Activated naive CD4-positive, alpha-beta T cell (primary cell): ENCODE results near the gene ABCG4.
"Not testable (repeated sequence)": the region's sequence is repeated elsewhere in the genome, so short reads cannot be mapped to it uniquely, and the experiment has no call there.

Source experiments
- DNase-seq, 4 experiments: peaks; one replicate each; lab custom pipeline; 2025; lab: John Stamatoyannopoulos, UW

ABCG4 gene

GRCh38 chr11:119149018-119149785 is at the start of gene ABCG4:
Gene ABCG4 (plus strand): TSS chr11:119149052. CDS start chr11:119149966, 914 bp downstream.
- peak in 1 of 4 experiments; percentile 39 for DNase-seq

- DNase-seq: no peak
Observed at GRCh38 chr11:119099711-119100110, 49.1 kb upstream of the ABCG4 start.

- DNase-seq: no peak
Observed at GRCh38 chr11:119100246-119100970, 48.4 kb upstream of the ABCG4 start.

GRCh38 chr11:119100994-119101758 is 47.7 kb upstream of the ABCG4 start:
- DNase-seq: no peak

GRCh38 chr11:119101759-119102423 is 47.0 kb upstream of the ABCG4 start, which contains the start of gene DPAGT1:
Gene DPAGT1 (minus strand): TSS chr11:119101853. CDS start chr11:119101655, 198 bp downstream.
- peak; percentile 50 to 78 (median 64) for DNase-seq

- DNase-seq: not testable (repeated sequence)
Observed at GRCh38 chr11:119103161-119103664, 45.6 kb upstream of the ABCG4 start.

GRCh38 chr11:119103793-119104192 is 45.1 kb upstream of the ABCG4 start:
- no peak for DNase-seq

GRCh38 chr11:119106564-119107537 is 42.0 kb upstream of the ABCG4 start, which contains the start of gene C2CD2L:
Gene C2CD2L (plus strand): TSS chr11:119107344. CDS start chr11:119107742, 398 bp downstream.
- DNase-seq: peak; percentile 58 to 92 (median 84)

GRCh38 chr11:119107538-119108145 is 41.2 kb upstream of the ABCG4 start:
- no peak for DNase-seq

- no peak for DNase-seq
Observed at GRCh38 chr11:119108146-119108856, 40.6 kb upstream of the ABCG4 start.

GRCh38 chr11:119108857-119109221 is 40.0 kb upstream of the ABCG4 start:
- DNase-seq: no peak

- DNase-seq: no peak
Observed at GRCh38 chr11:119109843-119110242, 39.0 kb upstream of the ABCG4 start.

GRCh38 chr11:119110439-119110838 is 38.4 kb upstream of the ABCG4 start:
- no peak for DNase-seq

GRCh38 chr11:119111361-119111925 is 37.4 kb upstream of the ABCG4 start:
- no peak for DNase-seq

GRCh38 chr11:119112314-119113020 is 36.4 kb upstream of the ABCG4 start:
- DNase-seq: no peak

- DNase-seq: no peak
Observed at GRCh38 chr11:119113716-119114115, 35.1 kb upstream of the ABCG4 start.

- no peak for DNase-seq
Observed at GRCh38 chr11:119114351-119114750, 34.5 kb upstream of the ABCG4 start.
